RPMI8226 (cell line): ENCODE data around the gene TTC9.

ENCODE experiments used
- DNase-seq: peaks from one replicate; pipeline ENCODE4 v3.0.0-alpha.2; 2015

The TTC9 gene

DNA sequence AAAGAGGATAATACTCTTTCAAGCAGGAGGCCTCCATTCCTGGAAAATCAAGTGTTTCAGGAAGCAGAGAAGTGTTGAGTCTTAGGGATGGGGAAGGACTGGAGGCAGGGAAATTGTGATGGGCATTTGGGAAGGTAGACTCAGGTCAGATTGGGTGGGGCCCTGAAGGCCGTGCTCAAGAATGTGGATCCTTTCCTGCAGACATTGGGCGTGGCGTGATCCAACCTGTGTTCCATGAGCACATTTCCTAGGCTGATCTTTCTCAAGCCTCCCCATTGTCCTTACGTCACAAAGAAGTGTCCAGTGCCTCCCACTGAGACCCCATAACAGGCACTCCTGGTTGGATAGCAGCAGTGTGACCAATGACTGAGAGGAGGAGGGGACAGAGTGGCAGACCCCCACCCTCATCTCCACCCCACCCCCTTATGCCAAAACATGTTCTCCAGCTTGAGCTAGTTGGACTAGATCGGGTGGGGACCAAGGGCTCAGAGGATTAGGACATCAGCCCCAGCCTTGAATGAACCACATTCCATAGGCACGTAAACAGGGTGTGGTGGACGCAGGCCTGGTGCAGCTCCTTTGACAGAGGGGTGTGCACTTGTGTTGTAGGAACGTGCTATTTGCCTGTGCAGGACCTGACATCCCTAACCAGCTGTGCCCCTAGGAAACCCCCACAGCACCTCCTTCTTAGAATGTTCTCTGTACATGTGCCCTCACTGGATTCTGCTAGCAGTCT lies 76.8 kb downstream of the TTC9 start:
- DNase-seq = no peak

DNA sequence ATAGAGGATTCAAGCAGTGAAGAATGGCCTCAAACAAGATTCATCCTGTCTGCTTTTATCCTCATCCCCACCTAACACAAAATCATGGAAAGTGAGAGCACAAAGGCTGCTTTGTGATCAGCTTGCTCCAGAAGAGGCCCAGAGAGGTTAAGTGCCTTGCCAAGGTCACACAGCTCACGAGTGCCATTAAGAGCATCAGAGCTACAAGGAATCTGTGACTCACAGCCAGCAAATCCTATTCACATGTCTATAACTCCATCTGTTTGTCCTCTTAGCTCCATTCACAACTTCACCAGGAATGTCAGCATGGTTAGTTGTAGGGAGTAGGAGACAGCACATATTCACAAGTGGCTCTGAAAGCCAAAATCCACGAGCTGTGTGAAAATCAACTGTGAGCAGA lies 79.8 kb downstream of the TTC9 start:
- no peak for DNase-seq

DNA sequence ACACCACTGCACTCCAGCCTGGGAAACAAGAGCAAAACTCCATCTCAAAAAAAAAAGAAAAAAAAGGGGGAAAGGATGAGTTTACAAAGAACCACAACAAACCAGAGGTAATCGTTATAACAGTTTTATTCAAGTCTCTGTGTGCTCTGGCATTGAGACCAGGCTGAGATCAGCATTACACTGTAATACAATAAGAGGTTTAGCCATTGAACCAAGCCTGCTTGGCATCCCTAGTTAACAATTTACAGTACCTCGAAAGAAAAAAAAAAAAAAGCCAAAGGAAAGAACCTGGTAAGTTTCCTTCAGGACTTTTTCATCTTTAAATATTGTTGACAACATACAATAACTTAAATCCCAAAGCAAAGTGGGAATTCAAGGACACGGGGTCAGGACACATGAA lies 80.7 kb downstream of the TTC9 start:
- no peak for DNase-seq

DNA sequence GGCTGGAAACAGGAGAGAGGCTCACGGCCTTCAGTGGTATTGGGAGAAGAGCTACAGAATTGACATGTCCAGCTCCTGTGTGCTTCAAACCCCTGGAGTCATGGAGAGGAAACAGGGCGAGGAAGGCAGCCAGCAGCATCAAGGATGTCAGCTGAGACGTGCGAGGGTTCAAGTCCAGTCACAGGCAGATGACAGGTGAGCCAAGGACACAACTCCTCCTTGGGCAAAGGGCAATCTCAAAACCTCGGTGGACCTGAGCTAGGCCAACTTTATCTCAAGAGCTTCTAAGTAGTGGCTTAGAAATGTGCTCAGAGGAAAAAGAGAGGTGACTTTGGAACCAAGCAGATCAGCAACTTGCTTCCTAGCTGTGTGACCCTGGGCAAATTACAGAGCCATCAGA lies 81.6 kb downstream of the TTC9 start:
- no peak for DNase-seq

DNA sequence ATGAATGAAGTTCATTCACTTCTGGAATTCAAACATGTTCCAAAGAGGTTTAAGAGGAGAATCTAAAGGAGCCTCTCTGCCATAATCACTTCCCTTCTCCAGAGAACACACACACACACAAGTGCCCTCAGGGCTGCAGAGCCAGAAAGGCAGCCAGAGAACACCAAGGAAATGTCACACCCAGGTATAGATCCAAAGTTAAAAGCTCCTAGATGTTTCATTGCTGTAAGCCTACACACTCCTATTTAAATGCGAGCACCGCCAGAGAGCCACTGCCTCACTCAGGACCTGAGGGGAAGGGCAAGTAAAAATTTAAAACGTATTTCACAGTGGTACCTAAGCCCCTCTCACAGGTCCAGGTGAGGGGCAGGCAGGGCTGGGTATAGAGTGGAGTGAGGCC lies 82.4 kb downstream of the TTC9 start:
- no peak for DNase-seq

DNA sequence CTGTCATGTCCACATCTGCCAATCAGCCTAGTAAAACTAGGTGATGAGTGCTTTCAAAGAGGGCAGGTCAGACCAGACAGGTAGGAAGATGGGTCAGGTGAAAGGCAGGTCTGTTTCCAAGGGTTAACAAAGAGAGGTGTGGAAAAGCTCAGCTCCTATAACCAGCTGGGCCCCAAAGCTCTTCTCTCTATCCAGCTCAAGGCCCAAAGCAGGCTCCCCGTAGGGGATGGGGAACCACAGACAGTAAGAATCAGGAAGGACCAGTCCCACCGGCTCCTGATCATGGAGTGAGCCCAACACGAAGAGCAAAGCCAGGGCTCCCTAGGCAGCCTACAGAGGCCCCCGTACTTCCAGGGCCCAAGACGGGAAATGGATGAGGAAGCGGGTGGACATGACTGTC lies 83.2 kb downstream of the TTC9 start:
- DNase-seq = no peak
